Type B pancreatic cell (in vitro differentiated cells): ENCODE results near the gene MYOM3. TPM values are rescaled to one million over a fixed set of nuclear protein-coding genes. Genes with fewer than 3 reads are reported as not detected.

Source experiments
- DNase-seq: peaks from one replicate; pipeline ENCODE4 v3.0.0; 2021; ENCODE audit warnings: mixed read lengths; ENCODE audit not compliant: unreplicated experiment; ENCODE audit errors: extremely low spot score
- H3K27ac Mint-ChIP-seq: 2 replicates; pipeline ENCODE4 v1.8.0; 2021; ENCODE audit warnings: mild to moderate bottlenecking, mixed read lengths
- H3K27me3 Mint-ChIP-seq: 2 replicates; pipeline ENCODE4 v1.8.0; 2021; ENCODE audit warnings: mixed read lengths
- H3K36me3 Mint-ChIP-seq: 2 replicates; pipeline ENCODE4 v1.8.0; 2021; ENCODE audit warnings: mixed read lengths
- H3K4me1 Mint-ChIP-seq: one replicate; pipeline ENCODE4 v1.8.0; 2021; ENCODE audit warnings: mixed read lengths; ENCODE audit not compliant: unreplicated experiment
- H3K4me3 Mint-ChIP-seq: 2 replicates; pipeline ENCODE4 v1.8.0; 2021; ENCODE audit warnings: mild to moderate bottlenecking, mixed read lengths
- H3K9me3 Mint-ChIP-seq: 2 replicates; pipeline ENCODE4 v1.8.0; 2021; ENCODE audit warnings: mixed read lengths
- total RNA-seq: library from RNA; stranded (reverse); gene quantifications from 2 replicates; pipeline ENCODE4 v1.2.1, GENCODE V29; 2021; ENCODE audit warnings: low replicate concordance
- TF ChIP-seq, protein P1 (sequence below): fragments of 200-600 bp; sonication (generic); conservative IDR thresholded peaks from 2 replicates; pipeline ENCODE4 v1.5.0; 2021; ENCODE audit warnings: antibody characterized with exemption, mild to moderate bottlenecking

The MYOM3 gene
- total RNA-seq, 1 donor from 2014 or later: 0.70 TPM

DNA sequence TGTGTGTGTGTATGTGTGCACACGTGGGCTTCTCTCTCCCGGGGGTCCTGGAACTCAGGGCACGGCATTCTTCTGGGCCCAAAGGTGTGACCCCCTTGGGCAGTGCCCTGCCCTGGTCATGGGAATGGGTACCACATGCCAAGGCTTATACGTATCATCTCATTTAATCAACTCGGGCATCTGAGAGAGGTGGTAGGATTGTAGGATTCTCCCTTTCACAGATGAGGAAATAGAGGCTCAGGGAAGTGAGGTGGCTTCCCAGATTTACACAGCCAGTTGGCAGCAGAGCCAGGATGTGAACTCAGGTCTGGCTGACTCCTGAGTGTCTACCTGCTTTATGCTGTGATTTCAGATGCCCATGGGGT, 15.2 kb downstream of the MYOM3 start:
- TF ChIP-seq, protein P1, sequence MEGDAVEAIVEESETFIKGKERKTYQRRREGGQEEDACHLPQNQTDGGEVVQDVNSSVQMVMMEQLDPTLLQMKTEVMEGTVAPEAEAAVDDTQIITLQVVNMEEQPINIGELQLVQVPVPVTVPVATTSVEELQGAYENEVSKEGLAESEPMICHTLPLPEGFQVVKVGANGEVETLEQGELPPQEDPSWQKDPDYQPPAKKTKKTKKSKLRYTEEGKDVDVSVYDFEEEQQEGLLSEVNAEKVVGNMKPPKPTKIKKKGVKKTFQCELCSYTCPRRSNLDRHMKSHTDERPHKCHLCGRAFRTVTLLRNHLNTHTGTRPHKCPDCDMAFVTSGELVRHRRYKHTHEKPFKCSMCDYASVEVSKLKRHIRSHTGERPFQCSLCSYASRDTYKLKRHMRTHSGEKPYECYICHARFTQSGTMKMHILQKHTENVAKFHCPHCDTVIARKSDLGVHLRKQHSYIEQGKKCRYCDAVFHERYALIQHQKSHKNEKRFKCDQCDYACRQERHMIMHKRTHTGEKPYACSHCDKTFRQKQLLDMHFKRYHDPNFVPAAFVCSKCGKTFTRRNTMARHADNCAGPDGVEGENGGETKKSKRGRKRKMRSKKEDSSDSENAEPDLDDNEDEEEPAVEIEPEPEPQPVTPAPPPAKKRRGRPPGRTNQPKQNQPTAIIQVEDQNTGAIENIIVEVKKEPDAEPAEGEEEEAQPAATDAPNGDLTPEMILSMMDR: no peak
- Mint-ChIP-seq H3K27ac (no peak overlapping the region), H3K9me3 (no peaks in the 10 kb centered on the region), H3K27me3 (no peaks in the 10 kb centered on the region), H3K4me1 (peaks cover 12% of the 10 kb centered on the region), H3K4me3 (no peak overlapping the region), H3K36me3 (no peaks in the 10 kb centered on the region)
- no peak for DNase-seq

DNA sequence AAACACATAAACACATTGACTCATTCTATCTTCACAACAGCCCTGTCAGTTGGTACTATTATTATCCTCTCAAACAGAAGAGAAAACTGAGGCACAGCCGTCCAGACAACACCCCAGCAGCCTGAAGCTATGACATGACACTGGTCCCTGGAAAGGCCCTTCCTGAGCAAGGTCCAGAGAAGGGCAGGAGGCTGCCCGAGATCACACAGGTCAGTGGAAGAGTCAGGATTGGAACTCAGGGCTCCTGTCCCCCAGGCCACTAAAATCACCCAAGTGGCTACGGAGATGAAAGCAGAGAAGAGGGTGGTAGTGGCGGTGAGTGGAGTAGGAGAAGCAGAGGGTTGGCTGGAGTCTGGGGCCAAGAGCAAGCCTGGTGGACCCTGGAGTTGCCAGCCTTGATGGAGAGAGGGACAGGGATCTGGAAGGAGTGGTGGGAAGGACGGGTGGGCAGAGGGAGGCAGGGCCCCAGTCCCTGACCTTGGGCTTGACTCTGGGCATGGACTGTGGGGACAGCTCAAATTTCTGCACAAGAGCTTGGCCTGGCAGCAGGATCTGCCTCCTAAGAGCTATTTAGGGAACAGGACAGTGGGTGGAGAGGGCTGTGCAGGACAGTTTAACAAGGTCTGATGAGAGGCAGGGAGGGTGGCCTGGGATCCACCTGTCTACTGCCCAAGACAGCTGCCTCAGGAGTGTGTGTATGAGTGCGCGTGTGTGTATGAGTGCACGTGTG, 15.8 kb downstream of the MYOM3 start:
- H3K27me3 Mint-ChIP-seq: no peaks in the 10 kb centered on the region
- H3K27ac Mint-ChIP-seq: no peak overlapping the region
- TF ChIP-seq, protein P1: no peak
- no peaks in the 10 kb centered on the region for H3K36me3 Mint-ChIP-seq
- no peak for DNase-seq
- no peaks in the 10 kb centered on the region for H3K9me3 Mint-ChIP-seq
- peaks cover 12% of the 10 kb centered on the region for H3K4me1 Mint-ChIP-seq
- no peak overlapping the region for H3K4me3 Mint-ChIP-seq

DNA sequence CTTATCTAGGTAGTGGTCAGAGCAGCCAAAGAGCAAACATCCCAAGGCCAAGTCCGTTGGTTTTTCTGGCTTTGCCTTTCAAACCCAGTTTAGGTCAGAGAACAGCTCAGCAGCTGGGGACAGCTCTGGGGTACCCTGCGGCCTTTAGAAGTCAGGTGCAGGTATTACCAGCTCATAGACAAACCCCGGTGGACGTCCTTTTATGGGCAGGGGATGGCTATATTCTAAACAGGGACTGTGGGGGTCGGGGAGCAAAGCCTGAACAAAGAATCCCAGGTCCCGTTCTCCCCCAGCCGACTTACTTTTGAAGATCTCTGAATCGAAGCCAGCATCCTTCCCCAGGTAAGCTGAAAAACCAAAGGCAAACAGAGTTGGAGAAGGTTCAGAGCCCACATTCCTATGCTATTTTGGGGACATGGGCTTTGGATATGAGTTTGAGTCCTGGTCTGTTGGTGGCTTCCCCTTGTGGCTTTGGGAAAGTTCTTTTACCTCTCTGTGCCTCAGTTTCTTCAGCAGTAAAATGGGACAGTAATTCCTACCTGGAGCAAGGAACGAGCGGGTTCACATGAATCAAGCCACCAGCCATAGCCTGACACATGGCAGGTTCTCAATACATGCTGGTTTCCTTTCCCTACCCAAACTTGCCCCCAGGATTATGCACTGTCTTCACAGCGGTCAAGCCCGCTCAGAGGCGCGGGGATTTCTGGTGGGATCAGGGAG, 16.6 kb downstream of the MYOM3 start:
- H3K9me3 Mint-ChIP-seq: no peaks in the 10 kb centered on the region
- H3K4me3 Mint-ChIP-seq: no peak overlapping the region
- H3K36me3 Mint-ChIP-seq: no peaks in the 10 kb centered on the region
- H3K27ac Mint-ChIP-seq: no peak overlapping the region
- no peak for DNase-seq
- H3K27me3 Mint-ChIP-seq: no peaks in the 10 kb centered on the region
- TF ChIP-seq, protein P1: no peak
- H3K4me1 Mint-ChIP-seq: peaks cover 9% of the 10 kb centered on the region

DNA sequence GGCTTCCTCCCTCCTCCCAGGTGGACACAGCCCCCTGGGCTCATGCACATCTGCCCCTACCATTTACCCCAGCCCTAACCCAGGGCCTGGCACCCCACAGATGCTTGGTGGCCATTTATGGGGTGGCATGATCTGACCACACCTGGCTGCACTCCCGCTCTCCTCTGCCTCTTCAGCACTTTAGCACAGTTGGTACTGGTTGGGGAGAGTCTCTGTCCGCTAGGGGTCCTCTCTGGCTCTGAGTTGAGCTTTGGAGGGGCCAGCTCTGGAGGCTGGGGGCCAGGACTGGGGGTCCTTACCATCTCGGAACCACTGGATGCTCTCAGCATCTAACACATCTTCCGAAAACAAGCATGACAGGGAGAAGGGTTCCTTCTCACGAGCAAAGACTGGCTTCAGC, 17.4 kb downstream of the MYOM3 start:
- no peak overlapping the region for H3K4me3 Mint-ChIP-seq
- H3K27ac Mint-ChIP-seq: no peak overlapping the region
- TF ChIP-seq, protein P1: no peak
- no peak for DNase-seq
- H3K4me1 Mint-ChIP-seq: peaks cover 8% of the 10 kb centered on the region
- no peaks in the 10 kb centered on the region for H3K36me3 Mint-ChIP-seq
- no peaks in the 10 kb centered on the region for H3K9me3 Mint-ChIP-seq
- H3K27me3 Mint-ChIP-seq: no peaks in the 10 kb centered on the region

DNA sequence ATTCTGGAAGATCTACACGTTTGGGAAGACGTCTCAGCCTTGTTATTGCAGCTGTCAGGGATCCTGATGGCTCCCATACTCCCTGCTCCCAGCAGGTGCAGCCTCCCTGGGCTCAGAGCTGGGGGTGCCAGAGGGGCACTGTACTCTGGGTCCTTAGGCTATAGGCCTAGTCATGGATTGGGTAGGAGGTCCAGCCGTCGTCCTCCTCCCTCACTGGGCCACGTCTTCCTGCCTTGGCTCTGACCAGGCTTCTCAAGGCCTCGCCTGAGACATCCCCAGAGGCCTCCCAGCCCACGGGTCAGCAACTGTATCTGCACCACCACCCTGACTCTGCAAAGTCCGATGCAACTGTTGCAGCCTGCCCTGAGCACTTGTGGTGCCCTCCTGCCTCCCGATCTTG, 18.2 kb downstream of the MYOM3 start:
- H3K4me3 Mint-ChIP-seq: no peak overlapping the region
- no peaks in the 10 kb centered on the region for H3K36me3 Mint-ChIP-seq
- H3K9me3 Mint-ChIP-seq: no peaks in the 10 kb centered on the region
- TF ChIP-seq, protein P1: no peak
- no peaks in the 10 kb centered on the region for H3K4me1 Mint-ChIP-seq
- no peak overlapping the region for H3K27ac Mint-ChIP-seq
- H3K27me3 Mint-ChIP-seq: no peaks in the 10 kb centered on the region
- no peak for DNase-seq
